EL (cell line): Measurements from ENCODE around the gene SETD5.
A peak's percentile ranks its signal among the peaks of the same experiment; 100 is the strongest.

Experiments
- DNase-seq: peaks from one replicate; pipeline ENCODE4 v3.0.0-alpha.2; 2016

SETD5 gene

GRCh38 chr3:9388142-9388541, 9.3 kb upstream of the SETD5 start:
- DNase-seq, result no peak

GRCh38 chr3:9388562-9389272, 8.7 kb upstream of the SETD5 start:
- DNase-seq, result no peak

GRCh38 chr3:9390265-9390888, 7.0 kb upstream of the SETD5 start:
- DNase-seq, result no peak

GRCh38 chr3:9392041-9392440, 5.4 kb upstream of the SETD5 start:
- no peak for DNase-seq

- no peak for DNase-seq
These were observed 1.7 kb upstream of the SETD5 start for GRCh38 chr3:9395570-9396300.

- DNase-seq, result peak; percentile 97
These were observed 1.1 kb upstream of the SETD5 start for GRCh38 chr3:9396301-9396631.

- peak; percentile 99 for DNase-seq
These were observed 633 bp upstream of the SETD5 start for GRCh38 chr3:9396632-9397331.

GRCh38 chr3:9397906-9398699, 688 bp downstream of the SETD5 start:
- peak; percentile 44 for DNase-seq

- DNase-seq, result peak; percentile 49
These were observed 1.4 kb downstream of the SETD5 start for GRCh38 chr3:9398700-9399336.

- peak; percentile 29 for DNase-seq
These were observed 1.9 kb downstream of the SETD5 start for GRCh38 chr3:9399337-9399703.

GRCh38 chr3:9399746-9400145, 2.3 kb downstream of the SETD5 start:
- peak; percentile 91 for DNase-seq

- DNase-seq, result no peak
These were observed 3.2 kb downstream of the SETD5 start for GRCh38 chr3:9400616-9401015.

- DNase-seq, result no peak
These were observed 4.6 kb downstream of the SETD5 start for GRCh38 chr3:9401986-9402385.

GRCh38 chr3:9402410-9403228, 5.2 kb downstream of the SETD5 start:
- no peak for DNase-seq

GRCh38 chr3:9403463-9403862, 6.0 kb downstream of the SETD5 start:
- no peak for DNase-seq

GRCh38 chr3:9404680-9405079, 7.3 kb downstream of the SETD5 start:
- no peak for DNase-seq

- DNase-seq, result no peak
These were observed 8.3 kb downstream of the SETD5 start for GRCh38 chr3:9405756-9406155.

GRCh38 chr3:9406856-9407626, 9.6 kb downstream of the SETD5 start:
- DNase-seq, result no peak

- DNase-seq, result no peak
These were observed 10.6 kb downstream of the SETD5 start for GRCh38 chr3:9408061-9408460.

- no peak for DNase-seq
These were observed 11.1 kb downstream of the SETD5 start for GRCh38 chr3:9408546-9408945.
